H1 (cell line): Measurements from ENCODE around the gene EMP2. TPM values are rescaled to one million over a fixed set of nuclear protein-coding genes. Genes with fewer than 3 reads are reported as not detected.

Experiments
- CTCF ChIA-PET: fragments of 300-600 bp; sonication (Branson Sonifier 250); formaldehyde crosslinking; loops from one replicate; lab custom pipeline; 2021; ENCODE audit not compliant: partially characterized antibody; lab: Charles Lee
- POLR2A ChIA-PET: fragments of 300-600 bp; sonication (Branson Sonifier 250); formaldehyde crosslinking; loops from one replicate; lab custom pipeline; 2021; ENCODE audit warnings: inconsistent platforms; ENCODE audit not compliant: partially characterized antibody; lab: Charles Lee
- DNase-seq, 2 experiments: peaks; one replicate each; pipeline versions ENCODE4 v3.0.0 to v3.0.0-alpha.2; 2010 to 2022; ENCODE audit warnings: low spot score in 2 of 2, low read depth in 1 of 2, mixed read lengths in 1 of 2
- FAIRE-seq: peaks from 2 replicates; lab custom pipeline; 2011; peaks lifted over from hg19 to GRCh38; lab: Jason Lieb, UNC
- H2AFZ ChIP-seq: 2 replicates; pipeline ENCODE4 v1.8.1; 2012; ENCODE audit warnings: low read length, inconsistent platforms
- H2AK5ac ChIP-seq: 2 replicates; pipeline ENCODE4 v1.6.1; 2013; ENCODE audit warnings: low read depth, low read length
- H2BK120ac ChIP-seq: replicated peaks from 2 replicates; pipeline ENCODE3; 2013; ENCODE audit warnings: low read depth, low read length, inconsistent platforms
- H2BK12ac ChIP-seq: 2 replicates; pipeline ENCODE4 v1.6.1; 2013; ENCODE audit warnings: low read depth, low read length
- H2BK15ac ChIP-seq: 2 replicates; pipeline ENCODE4 v1.6.1; 2013; ENCODE audit warnings: low read length
- H2BK20ac ChIP-seq: 2 replicates; pipeline ENCODE4 v1.6.1; 2013; ENCODE audit warnings: low read length
- H2BK5ac ChIP-seq: 2 replicates; pipeline ENCODE4 v1.6.1; 2013; ENCODE audit warnings: low read depth, low read length
- H3K14ac ChIP-seq: 2 replicates; pipeline ENCODE4 v1.6.1; 2013; ENCODE audit warnings: inconsistent platforms; ENCODE audit not compliant: insufficient read length
- H3K18ac ChIP-seq: 2 replicates; pipeline ENCODE4 v1.6.1; 2013; ENCODE audit warnings: low read length; ENCODE audit errors: extremely low read depth
- H3K23ac ChIP-seq: 2 replicates; pipeline ENCODE4 v1.6.1; 2013; ENCODE audit warnings: inconsistent platforms; ENCODE audit not compliant: insufficient read length
- H3K23me2 ChIP-seq: 2 replicates; pipeline ENCODE4 v1.6.1; 2013; ENCODE audit warnings: low read depth, low read length
- H3K27ac ChIP-seq: 2 replicates; pipeline ENCODE4 v1.6.1; 2011; ENCODE audit warnings: low read depth, low read length, inconsistent platforms
- H3K27me3 ChIP-seq, 4 experiments: replicated peaks in 1 of 4; 1 replicate in 1 of 4; 2 replicates in 3 of 4; pipeline versions ENCODE4 v1.6.1 to v1.8.1; 2011 to 2013; ENCODE audit warnings: low read length in 3 of 4, mild to moderate bottlenecking in 3 of 4, inconsistent platforms in 2 of 4, mixed read lengths in 2 of 4, moderate library complexity in 1 of 4; ENCODE audit not compliant: control insufficient read depth in 3 of 4, insufficient read depth in 3 of 4; ENCODE audit errors: extremely low read depth in 1 of 4
- H3K36me3 ChIP-seq, 4 experiments: 2 replicates each; pipeline versions ENCODE4 v1.6.1 to v1.8.1; 2011 to 2013; ENCODE audit warnings: mild to moderate bottlenecking in 4 of 4, low read length in 3 of 4, moderate library complexity in 2 of 4, control low read depth in 1 of 4, inconsistent platforms in 1 of 4; ENCODE audit not compliant: insufficient read depth in 4 of 4, control insufficient read depth in 2 of 4
- H3K4ac ChIP-seq: replicated peaks from 2 replicates; pipeline ENCODE3; 2013; ENCODE audit warnings: low read length, low read depth, mixed read lengths, inconsistent platforms; ENCODE audit not compliant: insufficient read length
- H3K4me1 ChIP-seq, 4 experiments: replicated peaks in 1 of 4; 1 replicate in 1 of 4; 2 replicates in 3 of 4; pipeline versions ENCODE4 v1.6.1 to v1.8.1; 2011 to 2013; ENCODE audit warnings: low read length in 3 of 4, inconsistent platforms in 2 of 4, mixed read lengths in 1 of 4; ENCODE audit not compliant: insufficient read depth in 4 of 4, control insufficient read depth in 3 of 4
- H3K4me2 ChIP-seq, 2 experiments: 2 replicates each; pipeline versions ENCODE4 v1.6.1 to v1.8.1; 2011 to 2013; ENCODE audit warnings: low read depth in 2 of 2, low read length in 2 of 2, control low read depth in 1 of 2, inconsistent platforms in 1 of 2, mild to moderate bottlenecking in 1 of 2; ENCODE audit not compliant: insufficient read depth in 1 of 2
- H3K4me3 ChIP-seq, 4 experiments: fragments of 200-600, 300-600 bp in 1 of 4; sonication (generic), shearing (Covaris generic), sonication (Bioruptor Twin) in 1 of 4; 2 replicates each; pipeline versions ENCODE4 v1.5.1 to v1.8.1; 2011 to 2016; ENCODE audit warnings: low read length in 4 of 4, low read depth in 3 of 4, control low read depth in 2 of 4, inconsistent platforms in 2 of 4, mild to moderate bottlenecking in 2 of 4, mixed read lengths in 1 of 4, moderate library complexity in 1 of 4; ENCODE audit not compliant: insufficient read depth in 2 of 4; ENCODE audit errors: extremely low read depth in 1 of 4
- H3K56ac ChIP-seq: replicated peaks from 2 replicates; pipeline ENCODE3; 2013; ENCODE audit warnings: low read depth, mild to moderate bottlenecking, mixed read lengths, low read length, inconsistent platforms; ENCODE audit not compliant: insufficient read length
- H3K79me1 ChIP-seq: 2 replicates; pipeline ENCODE4 v1.6.1; 2013; ENCODE audit warnings: low read depth, low read length, control low read depth
- H3K79me2 ChIP-seq, 2 experiments: 2 replicates each; pipeline versions ENCODE4 v1.6.1 to v1.8.1; 2012 to 2013; ENCODE audit warnings: low read length in 2 of 2, mild to moderate bottlenecking in 2 of 2, inconsistent platforms in 1 of 2; ENCODE audit not compliant: insufficient read depth in 2 of 2, control insufficient read depth in 1 of 2
- H3K9ac ChIP-seq, 4 experiments: replicated peaks in 1 of 4; 1 replicate in 1 of 4; 2 replicates in 3 of 4; pipeline versions ENCODE4 v1.6.1 to v1.8.1; 2011 to 2013; ENCODE audit warnings: low read depth in 3 of 4, low read length in 3 of 4, control low read depth in 2 of 4, mild to moderate bottlenecking in 2 of 4, moderate library complexity in 2 of 4, inconsistent platforms in 1 of 4; ENCODE audit errors: extremely low read depth in 1 of 4
- H3K9me3 ChIP-seq, 2 experiments: 2 replicates each; pipeline versions ENCODE4 v1.6.1 to v1.8.1; 2012 to 2013; ENCODE audit warnings: mild to moderate bottlenecking in 2 of 2, moderate library complexity in 2 of 2, control low read depth in 1 of 2, inconsistent platforms in 1 of 2, low read depth in 1 of 2, low read length in 1 of 2, mixed read lengths in 1 of 2; ENCODE audit not compliant: insufficient read depth in 2 of 2
- H4K20me1 ChIP-seq, 2 experiments: replicated peaks in 1 of 2; 2 replicates each; pipeline versions ENCODE3 to v1.8.1; 2011 to 2013; ENCODE audit warnings: inconsistent platforms in 2 of 2, low read length in 2 of 2, mild to moderate bottlenecking in 1 of 2; ENCODE audit not compliant: insufficient read depth in 2 of 2, control insufficient read depth in 1 of 2
- H4K5ac ChIP-seq: 2 replicates; pipeline ENCODE4 v1.6.1; 2013; ENCODE audit warnings: low read length, low read depth, mixed read lengths, inconsistent platforms; ENCODE audit not compliant: insufficient read length
- H4K8ac ChIP-seq: 2 replicates; pipeline ENCODE4 v1.8.0; 2013; ENCODE audit warnings: mild to moderate bottlenecking, moderate library complexity, low read length, inconsistent platforms; ENCODE audit not compliant: insufficient read depth; ENCODE audit errors: extremely low read depth
- H4K91ac ChIP-seq: replicated peaks from 2 replicates; pipeline ENCODE3; 2013; ENCODE audit warnings: low read length, mixed read lengths, inconsistent platforms; ENCODE audit not compliant: insufficient read length
- ASH2L ChIP-seq: fragments of 200-600, 300-600 bp; sonication (generic); IDR thresholded peaks from one replicate; pipeline ENCODE4 v1.7.1; 2017; ENCODE audit warnings: low read length
- ATF3 ChIP-seq: IDR thresholded peaks from 2 replicates; pipeline ENCODE4 v1.6.1; 2011; ENCODE audit warnings: low read depth, mild to moderate bottlenecking, low read length; ENCODE audit not compliant: insufficient read depth
- CBX8 ChIP-seq: fragments of 300-800, 300-1000 bp; sonication (generic); IDR thresholded peaks from 2 replicates; pipeline ENCODE4 v1.7.1; 2016; ENCODE audit warnings: low read depth, low read length, borderline replicate concordance
- GABPA ChIP-seq: IDR thresholded peaks from 2 replicates; pipeline ENCODE4 v1.6.1; 2011; ENCODE audit warnings: mild to moderate bottlenecking, low read length, moderate library complexity, borderline replicate concordance; ENCODE audit not compliant: insufficient read depth
- HDAC2 ChIP-seq, 2 experiments: fragments of 300-600 bp in 1 of 2; sonication (generic) in 1 of 2; IDR thresholded peaks; 2 replicates each; pipeline ENCODE4 v1.6.1; 2011 to 2012; ENCODE audit warnings: low read depth in 2 of 2, low read length in 2 of 2, mild to moderate bottlenecking in 2 of 2, moderate library complexity in 2 of 2, borderline replicate concordance in 1 of 2, inconsistent platforms in 1 of 2
- MAFK ChIP-seq: IDR thresholded peaks from 2 replicates; pipeline ENCODE4 v1.6.1; 2012; ENCODE audit warnings: low read depth, mild to moderate bottlenecking, improper control_type of control experiment, low read length
- RAD21 ChIP-seq, 2 experiments: IDR thresholded peaks in 1 of 2; conservative IDR thresholded peaks in 1 of 2; 2 replicates each; pipeline ENCODE4 v1.6.1; 2011; ENCODE audit warnings: low read depth in 2 of 2, low read length in 2 of 2, improper control_type of control experiment in 1 of 2, inconsistent platforms in 1 of 2, mild to moderate bottlenecking in 1 of 2, moderate library complexity in 1 of 2
- RNF2 ChIP-seq: fragments of 200-900, 300-1000 bp; sonication (generic); IDR thresholded peaks from 2 replicates; pipeline ENCODE4 v1.7.1; 2016; ENCODE audit warnings: borderline replicate concordance, low read depth, mild to moderate bottlenecking, antibody characterized with exemption, low read length; ENCODE audit not compliant: poor library complexity, severe bottlenecking; ENCODE audit errors: missing control alignments
- SP4 ChIP-seq: IDR thresholded peaks from 2 replicates; pipeline ENCODE4 v1.6.1; 2012; ENCODE audit warnings: low read length, inconsistent platforms
- TAF1 ChIP-seq: IDR thresholded peaks from 2 replicates; pipeline ENCODE4 v1.6.1; 2011; ENCODE audit warnings: mild to moderate bottlenecking, low read depth, low read length
- YY1 ChIP-seq: IDR thresholded peaks from 2 replicates; pipeline ENCODE4 v1.6.1; 2011; ENCODE audit warnings: low read depth, mild to moderate bottlenecking, low read length
- WGBS, 2 experiments: shearing (Covaris generic) in 1 of 2; methylation state at CpG; one replicate each; pipeline versions ENCODE4 v1.1.6 to v1.1.7; 2013 to 2015; ENCODE audit warnings: low lambda C conversion rate in 2 of 2, mixed read lengths in 2 of 2, inconsistent platforms in 1 of 2, low coverage in 1 of 2, missing lambda C conversion rate in 1 of 2; ENCODE audit not compliant: insufficient replicate concordance in 2 of 2, insufficient coverage in 1 of 2, insufficient read length in 1 of 2; ENCODE audit errors: extremely low coverage in 1 of 2, missing lambda C conversion rate in 1 of 2; 5-methylcytosine and 5-hydroxymethylcytosine counted together
- polyA plus RNA-seq, 7 experiments: library from polyadenylated mRNA; depleted of rRNA in 3 of 7; stranded (reverse) in 5 of 7; unstranded in 2 of 7; fragments of >200 nt in 5 of 7; fragments of 200-250 nt in 2 of 7; gene quantifications; 1 replicate in 5 of 7; 2 replicates in 1 of 7; 4 replicates in 1 of 7; pipeline versions ENCODE4 v1.2.1 to v1.2.3, GENCODE V29; 2011 to 2013; ENCODE audit warnings: missing spikeins in 2 of 7, mixed read lengths in 2 of 7
- total RNA-seq: library from RNA; stranded (reverse); fragmentation: NEBNext Ultra II Directional; extraction: Animal tissue kit (Norgen Biotek cat#: 25700); gene quantifications from 2 replicates; pipeline ENCODE4 v1.2.1, GENCODE V29; 2021

The EMP2 gene
- total and polyA plus RNA-seq, 2 of the 8 experiments (the other 6 are each of a cell fraction or from before 2014, with no cell fraction given): 22.6 to 23.3 TPM

GRCh38 chr16:10490141-10490540 is 90.3 kb downstream of the EMP2 start:
- FAIRE-seq: no peak
- TF ChIP-seq ATF3 (no peak), RAD21 (IDR thresholded peaks at IDR 0.05 in 1 of 2, conservative IDR thresholded peaks at IDR 0.05 in 1 of 2; ENCODE audit: low read depth in 2 of 2, low read length in 2 of 2) (no peak), SP4 (no peak), MAFK (no peak), YY1 (no peak), TAF1 (no peak), ASH2L (no peak), CBX8 (no peak), GABPA (no peak), HDAC2 (IDR thresholded peaks at IDR 0.05; ENCODE audit: borderline replicate concordance in 1 of 2, low read depth in 2 of 2, low read length in 2 of 2) (no peak), RNF2 (no peak)

More at GRCh38 chr16:10490141-10490540, 90.3 kb downstream of the EMP2 start:
- Histone ChIP-seq H4K91ac (no peak overlapping the region), H3K14ac (no peak overlapping the region), H3K23ac (no peak overlapping the region), H3K79me1 (no peaks in the 10 kb centered on the region), H3K27me3 (no peaks in the 10 kb centered on the region), H2BK15ac (no peak overlapping the region), H3K27ac (no peak overlapping the region), H3K9me3 (no peaks in the 10 kb centered on the region; a peak in 1 of 4 replicates), H3K56ac (no peak overlapping the region), H2BK120ac (no peak overlapping the region), H4K8ac (no peak overlapping the region), H4K20me1 (no peaks in the 10 kb centered on the region), H3K4ac (no peak overlapping the region), H3K4me3 (no peak overlapping the region), H2AFZ (no peak overlapping the region), H3K9ac (no peak overlapping the region), H3K4me1 (0 out of 7 replicates have a peak, but pooled peaks cover 0 to 7% (median 0%) of the 10 kb centered on the region in 4 experiments), H2BK20ac (no peak overlapping the region), H3K23me2 (no peaks in the 10 kb centered on the region), H2BK12ac (no peak overlapping the region), H3K18ac (no peak overlapping the region), H3K4me2 (no peak overlapping the region), H3K79me2 (no peaks in the 10 kb centered on the region), H3K36me3 (no peaks in the 10 kb centered on the region), H4K5ac (no peak overlapping the region), H2AK5ac (no peak overlapping the region), H2BK5ac (no peak overlapping the region)
- CTCF ChIA-PET: interaction anchor here (1.1 to 1.2 kb wide), 2 partner anchors 9 to 25 kb away, joined by 3 to 5 read pairs; no protein-coding TSS in a partner anchor
- WGBS, 2 experiments: 84% methylated on average over 1 of the region's 1 CpG; no CpG with 5 or more reads in 1 of the 2 experiments
- DNase-seq: no peak
- POLR2A ChIA-PET: no interaction called here
